Activated T-cell treated with anti-CD3 and anti-CD28 coated beads for 48 hours (primary cell): ENCODE measurements around the gene ARFGAP2.
"Not testable (repeated sequence)": the region's sequence is repeated elsewhere in the genome, so short reads cannot be mapped to it uniquely, and the experiment has no call there.

Experiments
- DNase-seq: peaks from one replicate; pipeline ENCODE4 v3.0.0-alpha.2; 2020; ENCODE audit warnings: low read depth

Gene ARFGAP2

GRCh38 chr11:47176328-47177228 is at the start of gene ARFGAP2:
Gene ARFGAP2 (minus strand): TSS chr11:47176879. CDS start chr11:47176853, 26 bp downstream.
- peak; percentile 97 for DNase-seq

DNA sequence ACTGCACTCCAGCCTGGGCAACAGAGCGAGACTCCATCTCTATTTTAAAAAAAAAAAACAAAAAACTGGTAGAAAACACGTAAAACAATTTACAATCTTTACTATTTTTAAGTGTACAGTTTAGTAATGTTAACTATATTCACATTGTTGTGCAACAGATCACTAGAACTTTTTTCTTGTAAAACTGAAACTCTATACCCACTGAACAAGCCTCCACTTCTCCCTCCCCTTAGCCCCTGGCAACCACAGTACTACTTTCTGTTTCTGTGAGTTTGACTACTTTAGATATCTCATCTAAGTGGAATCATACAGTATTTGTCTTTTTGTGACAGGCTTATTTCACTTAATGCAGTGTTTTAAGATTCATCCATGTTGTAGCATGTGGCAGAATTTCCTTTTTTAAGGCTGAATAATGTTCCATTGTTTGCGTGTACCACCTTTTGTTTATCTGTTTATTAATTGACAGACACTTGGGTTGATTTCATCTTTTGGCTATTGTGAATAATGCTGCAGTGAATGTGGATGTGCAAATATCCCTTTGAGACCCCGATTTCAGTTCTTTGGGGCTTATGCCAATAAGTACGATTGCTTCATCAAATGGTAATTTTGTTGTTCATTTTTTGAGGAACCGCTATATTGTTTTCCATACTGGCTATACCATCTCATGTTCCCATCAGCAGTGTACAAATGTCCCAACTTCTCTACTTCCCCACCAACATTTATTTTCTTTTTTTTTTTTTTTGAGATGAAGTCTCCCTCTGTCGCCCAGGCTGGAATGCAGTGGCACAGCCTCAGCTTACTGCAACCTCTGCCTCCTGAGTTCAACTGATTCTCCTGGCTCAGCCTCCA is 49.1 kb upstream of the ARFGAP2 start:
- no peak for DNase-seq

GRCh38 chr11:47222696-47223095 is 46.0 kb upstream of the ARFGAP2 start:
- no peak for DNase-seq

GRCh38 chr11:47220401-47220821 is 43.7 kb upstream of the ARFGAP2 start:
- no peak for DNase-seq

DNA sequence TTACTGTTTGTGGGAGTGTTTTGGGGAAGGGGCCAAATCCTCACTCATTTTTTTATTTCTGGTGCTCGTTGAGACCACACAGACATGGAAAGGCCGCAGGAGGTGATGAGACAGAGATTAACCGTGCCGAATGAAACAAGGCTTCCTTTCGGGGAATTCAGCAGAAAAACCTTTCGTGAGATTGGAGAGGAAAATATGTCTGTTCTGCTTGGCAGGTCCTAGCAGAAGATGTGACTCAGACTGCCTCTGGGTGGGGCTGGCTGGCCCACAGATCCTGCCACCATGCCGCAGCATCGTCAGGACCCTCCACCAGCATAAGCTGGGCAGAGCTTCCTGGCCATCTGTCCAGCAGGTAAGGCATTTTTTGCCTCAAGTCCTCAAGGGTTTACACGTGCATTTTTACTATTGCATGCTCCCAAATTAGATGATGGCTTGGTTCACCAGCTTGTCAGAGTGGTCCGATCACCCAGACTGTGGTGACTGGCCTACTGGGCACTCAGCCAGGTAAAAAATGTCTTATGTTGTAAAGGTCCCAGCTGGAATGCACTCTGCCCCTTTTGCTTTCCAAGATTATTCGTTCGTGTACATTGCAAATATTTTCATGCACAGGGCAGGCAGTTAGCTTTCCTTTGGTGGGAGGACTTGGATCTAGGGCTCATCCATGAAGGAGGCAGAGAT is 39.6 kb upstream of the ARFGAP2 start:
- DNase-seq = peak; percentile 64

GRCh38 chr11:47215366-47215910 is 38.8 kb upstream of the ARFGAP2 start:
- DNase-seq = no peak

DNA sequence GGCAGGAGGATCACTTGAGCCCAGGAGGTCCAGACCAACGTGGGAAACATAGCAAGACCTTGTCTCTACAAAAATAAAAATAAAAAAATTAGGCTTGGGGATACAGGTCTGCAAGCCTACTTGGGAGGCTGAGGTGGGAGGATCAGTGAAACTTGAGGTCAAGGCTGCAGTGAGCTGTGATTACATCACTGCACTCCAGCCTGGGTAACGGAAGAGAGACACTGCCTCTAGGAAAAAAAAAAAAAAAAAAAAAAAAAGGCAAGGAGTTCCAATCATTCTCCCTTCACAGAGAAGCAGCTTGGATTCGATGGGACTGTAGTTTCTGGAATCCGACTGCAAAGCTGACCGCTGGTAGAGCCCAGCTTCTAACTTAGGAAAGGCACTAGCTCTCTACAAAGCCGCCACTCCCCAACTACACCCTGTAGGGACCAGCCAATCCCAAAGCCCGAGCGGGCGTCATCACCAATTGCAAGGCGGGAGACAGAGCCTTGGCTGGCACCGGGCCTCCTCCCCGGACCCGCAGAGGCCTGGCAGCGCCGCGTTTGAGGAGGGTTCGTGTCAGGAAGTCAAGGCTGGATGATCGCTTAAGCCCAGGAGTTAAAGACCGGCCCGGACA is 37.4 kb upstream of the ARFGAP2 start:
- peak; percentile 82 for DNase-seq

GRCh38 chr11:47212938-47213337 is 36.3 kb upstream of the ARFGAP2 start:
- DNase-seq = no peak

DNA sequence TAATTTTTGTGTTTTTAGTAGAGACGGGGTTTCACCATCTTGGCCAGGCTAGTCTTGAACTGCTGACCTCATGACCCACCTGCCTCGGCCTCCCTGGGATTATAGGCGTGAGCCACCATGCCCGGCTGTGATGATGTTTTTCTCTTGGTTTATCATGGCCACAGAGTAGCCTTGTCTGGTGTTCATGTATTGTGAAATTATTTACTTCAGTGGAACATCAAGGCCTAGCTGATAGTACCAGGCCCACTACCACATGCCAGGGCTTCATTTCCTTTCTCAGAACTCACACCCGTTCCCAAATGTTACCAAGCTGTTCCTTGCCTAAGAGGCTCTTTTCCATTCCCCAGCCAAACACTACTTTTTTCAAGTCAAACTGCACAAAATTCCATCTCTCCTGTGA is 31.9 kb upstream of the ARFGAP2 start:
- DNase-seq = no peak

DNA sequence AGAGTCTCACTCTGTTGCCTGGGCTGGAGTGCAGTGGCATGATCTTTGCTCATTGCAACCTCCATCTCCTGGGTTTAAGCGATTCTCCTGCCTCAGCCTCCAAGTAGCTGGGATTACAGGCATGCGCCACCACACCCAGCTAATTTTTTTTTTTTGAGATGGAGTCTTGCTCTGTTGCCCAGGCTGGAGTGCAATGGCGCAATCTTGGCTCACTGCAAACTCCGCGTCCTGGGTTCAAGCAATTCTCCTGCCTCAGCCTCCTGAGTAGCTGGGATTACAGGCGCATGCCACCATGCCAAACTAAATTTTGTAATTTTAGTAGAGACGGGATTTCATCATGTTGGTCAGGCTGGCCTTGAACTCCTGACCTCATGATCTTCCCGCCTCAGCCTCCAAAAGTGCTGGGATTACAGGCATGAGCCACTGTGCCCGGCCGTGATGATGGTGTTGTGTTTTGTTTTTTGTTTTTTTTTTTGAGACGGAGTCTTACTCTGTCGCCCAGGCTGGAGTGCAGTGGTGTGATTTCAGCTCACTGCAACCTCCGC is 31.4 kb upstream of the ARFGAP2 start:
- not testable (repeated sequence) for DNase-seq

GRCh38 chr11:47207459-47207858 is 30.8 kb upstream of the ARFGAP2 start:
- no peak for DNase-seq

DNA sequence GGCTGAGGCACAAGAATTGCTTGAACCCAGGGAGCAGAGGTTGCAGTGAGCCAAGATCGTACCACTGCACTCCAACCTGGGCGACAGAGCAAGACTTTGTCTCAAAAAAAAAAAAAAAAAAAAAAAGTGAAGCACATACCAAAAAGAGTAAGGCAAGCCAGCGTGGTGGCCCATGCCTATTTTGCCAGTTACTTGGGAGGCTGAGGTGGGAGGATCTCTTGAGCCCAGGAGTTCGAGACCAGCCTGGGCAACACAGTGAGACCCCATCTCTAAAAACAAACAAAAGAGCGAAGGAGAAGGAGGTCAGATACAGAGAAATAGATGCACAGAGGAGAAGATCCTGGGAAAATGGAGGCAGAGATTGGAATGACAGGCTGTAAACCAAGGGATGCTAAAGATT is 29.9 kb upstream of the ARFGAP2 start:
- DNase-seq = not testable (repeated sequence)

- no peak for DNase-seq
Observed at GRCh38 chr11:47204637-47204989, 27.9 kb upstream of the ARFGAP2 start.

GRCh38 chr11:47202576-47202975 is 25.9 kb upstream of the ARFGAP2 start:
- DNase-seq = no peak

GRCh38 chr11:47201015-47201414 is 24.3 kb upstream of the ARFGAP2 start:
- DNase-seq = no peak

GRCh38 chr11:47198161-47198560 is 21.5 kb upstream of the ARFGAP2 start:
- not testable (repeated sequence) for DNase-seq

GRCh38 chr11:47192111-47192510 is 15.4 kb upstream of the ARFGAP2 start:
- DNase-seq = no peak

- DNase-seq = not testable (repeated sequence)
Observed at GRCh38 chr11:47191137-47191536, 14.5 kb upstream of the ARFGAP2 start.

- DNase-seq = no peak
Observed at GRCh38 chr11:47189100-47189834, 12.6 kb upstream of the ARFGAP2 start.

DNA sequence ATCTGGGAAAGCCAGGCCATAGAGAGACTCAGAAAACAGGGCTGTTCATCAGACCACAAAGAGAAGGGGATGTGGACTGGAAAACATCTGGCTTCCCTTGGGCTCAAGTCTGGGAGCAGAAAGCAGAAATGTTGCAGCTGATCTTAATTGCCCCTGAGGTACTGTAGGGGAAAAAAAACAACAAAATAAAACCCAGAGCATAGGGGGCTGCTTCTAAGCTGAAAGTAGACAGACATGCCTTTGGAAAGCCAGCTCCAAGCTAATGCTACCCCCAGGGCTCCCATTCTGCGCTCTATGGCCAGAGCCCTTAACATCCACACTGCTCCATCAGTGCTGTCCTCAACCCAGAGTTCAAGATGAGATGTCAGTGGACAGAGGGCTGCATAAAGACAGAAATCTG is 11.6 kb upstream of the ARFGAP2 start:
- DNase-seq = no peak

GRCh38 chr11:47187723-47188122 is 11.0 kb upstream of the ARFGAP2 start:
- no peak for DNase-seq
